ENCODE results near the gene DZIP1L.
"Not testable (repeated sequence)": the region's sequence is repeated elsewhere in the genome, so short reads cannot be mapped to it uniquely, and the experiment has no call there.

The DZIP1L gene

DNA sequence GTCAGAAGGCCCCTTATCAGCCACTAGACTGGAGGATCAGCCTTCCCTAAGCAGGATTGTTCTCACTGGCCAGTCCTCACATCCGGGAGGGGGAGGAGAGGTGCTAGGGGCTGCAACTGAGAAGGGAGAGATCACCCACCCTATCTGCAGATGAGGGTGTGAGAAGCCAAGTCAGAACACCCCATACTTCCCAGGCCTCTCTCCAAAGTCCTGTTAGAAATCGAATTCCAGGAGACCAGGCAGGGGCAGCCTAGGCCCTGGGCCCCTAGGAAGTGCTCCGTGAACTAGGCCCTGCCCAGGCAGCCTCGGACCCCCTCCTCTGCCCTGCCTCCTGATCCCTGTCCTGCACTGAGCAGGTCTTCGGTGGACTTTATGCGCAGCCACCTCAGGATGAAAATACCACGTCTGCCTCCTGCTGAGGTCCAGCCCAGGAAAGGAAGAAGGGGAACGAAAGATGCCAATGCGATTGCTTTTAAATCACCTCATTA is 933 bp downstream of the DZIP1L start:
- DNase-seq (ENCODE audit: low spot score), result no peak

DNA sequence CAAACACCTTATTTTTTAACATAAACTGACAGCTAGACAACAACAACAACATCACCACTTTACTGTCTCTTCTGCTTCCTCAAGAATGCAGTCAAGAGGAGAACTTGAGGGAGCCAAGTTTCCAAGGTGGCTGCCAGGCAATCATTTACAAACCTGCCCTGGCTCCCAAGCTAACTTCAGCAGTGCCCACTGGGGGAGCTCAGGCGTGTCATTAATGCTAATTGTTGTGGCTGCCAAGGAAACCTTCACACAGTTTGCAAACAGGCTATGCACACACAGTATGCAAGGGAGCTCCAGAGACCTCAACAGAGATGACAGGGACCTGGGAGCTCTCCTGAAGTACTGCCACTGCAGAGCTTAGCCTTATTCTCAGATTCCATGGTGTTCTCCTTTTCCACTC is 2.1 kb downstream of the DZIP1L start:
- DNase-seq (ENCODE audit: low spot score), result no peak

- no peak for DNase-seq (ENCODE audit: low spot score)
These were observed 3.0 kb downstream of the DZIP1L start for GRCh38 chr3:138112362-138112761.

DNA sequence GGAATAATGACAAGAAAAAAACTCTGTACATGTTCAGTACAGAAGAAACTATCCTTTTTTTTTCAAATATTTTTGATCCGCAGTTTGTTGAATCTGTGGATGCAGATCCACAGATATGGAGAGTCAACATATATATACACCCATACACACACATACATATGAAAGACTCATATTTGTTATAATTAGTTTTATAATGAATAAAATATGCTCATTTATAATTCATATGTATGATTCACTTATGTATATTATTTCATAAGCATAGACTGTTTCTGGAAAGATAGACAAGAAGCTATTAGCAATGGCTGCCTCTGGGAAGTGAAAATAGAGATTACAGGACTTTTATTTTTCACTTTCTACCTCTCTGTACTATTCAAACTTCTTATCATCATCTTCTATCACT is 9.8 kb downstream of the DZIP1L start:
- no peak for DNase-seq (ENCODE audit: low spot score)

DNA sequence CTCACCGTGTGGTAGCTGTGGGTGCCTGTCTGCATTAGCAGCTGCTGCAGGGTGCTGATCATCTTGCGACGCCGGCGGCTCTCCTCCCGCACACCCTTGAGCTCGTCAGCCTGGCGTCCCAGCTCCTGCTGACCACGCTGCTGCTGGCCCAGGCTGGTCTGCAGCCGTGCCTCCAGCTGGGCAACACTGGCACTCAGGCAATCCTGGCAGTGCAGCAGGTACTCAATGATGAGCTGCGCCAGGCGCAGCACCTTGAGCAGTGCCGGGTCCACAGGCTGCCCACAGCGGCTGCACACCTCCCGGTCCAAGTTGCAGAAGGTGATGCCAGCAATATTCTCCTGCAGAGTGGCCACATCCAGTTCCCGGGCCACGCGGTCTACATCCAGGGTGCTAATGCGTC is 11.9 kb downstream of the DZIP1L start:
- DNase-seq (ENCODE audit: low spot score), result no peak

- DNase-seq (ENCODE audit: low spot score), result not testable (repeated sequence)
These were observed 14.0 kb downstream of the DZIP1L start for GRCh38 chr3:138101351-138101940.

GRCh38 chr3:138099417-138099816 is 16.0 kb downstream of the DZIP1L start:
- no peak for DNase-seq (ENCODE audit: low spot score)

DNA sequence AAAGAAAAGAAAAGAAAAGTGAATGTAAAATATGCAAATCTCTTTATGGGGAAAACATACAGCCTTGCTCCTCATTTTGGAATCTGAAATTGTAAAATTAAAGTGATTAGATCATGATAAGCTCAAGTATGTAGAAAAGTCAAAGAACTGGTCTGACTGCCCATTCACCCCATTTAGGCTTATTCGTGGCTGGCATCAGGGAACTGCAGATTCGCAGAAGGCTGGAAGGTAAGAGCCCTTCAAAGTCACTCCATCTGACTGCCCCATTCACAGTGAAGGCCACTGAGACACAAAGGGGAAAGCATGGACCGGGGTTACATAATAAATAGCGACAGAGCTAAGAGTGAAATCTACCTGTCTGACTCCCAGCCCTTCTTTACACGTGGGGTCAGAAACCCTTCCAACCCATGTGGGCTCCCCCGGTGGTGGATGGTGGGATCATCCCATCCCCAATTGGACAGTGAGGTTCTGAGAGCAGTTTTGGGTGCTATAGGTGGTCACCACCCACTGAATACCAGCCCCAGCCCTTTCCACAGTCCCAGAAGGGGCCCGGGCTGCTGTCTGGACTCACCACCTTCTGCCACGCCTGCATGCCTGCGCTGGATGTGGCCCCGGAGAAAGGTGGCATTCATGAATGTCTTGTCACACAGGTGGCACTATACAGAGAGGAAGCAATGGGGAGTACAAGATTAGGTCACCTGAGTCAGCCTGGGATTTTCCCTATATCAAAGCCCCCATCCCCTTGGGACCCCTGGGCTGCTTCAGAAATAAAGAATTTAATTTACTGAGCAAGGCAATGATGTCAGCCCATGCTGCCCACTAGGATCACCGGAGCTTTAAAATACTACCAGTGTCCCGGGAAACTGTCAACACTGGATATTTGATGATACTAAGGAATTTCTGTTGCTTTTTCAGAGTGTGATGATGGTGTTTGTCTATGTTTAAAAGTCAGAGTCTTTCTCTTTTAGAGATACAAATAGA is 17.9 kb downstream of the DZIP1L start:
- no peak for DNase-seq (ENCODE audit: low spot score)

- no peak for DNase-seq (ENCODE audit: low spot score)
These were observed 21.7 kb downstream of the DZIP1L start for GRCh38 chr3:138093721-138094120.

- DNase-seq (ENCODE audit: low spot score), result no peak
These were observed 23.4 kb downstream of the DZIP1L start for GRCh38 chr3:138092023-138092422.

DNA sequence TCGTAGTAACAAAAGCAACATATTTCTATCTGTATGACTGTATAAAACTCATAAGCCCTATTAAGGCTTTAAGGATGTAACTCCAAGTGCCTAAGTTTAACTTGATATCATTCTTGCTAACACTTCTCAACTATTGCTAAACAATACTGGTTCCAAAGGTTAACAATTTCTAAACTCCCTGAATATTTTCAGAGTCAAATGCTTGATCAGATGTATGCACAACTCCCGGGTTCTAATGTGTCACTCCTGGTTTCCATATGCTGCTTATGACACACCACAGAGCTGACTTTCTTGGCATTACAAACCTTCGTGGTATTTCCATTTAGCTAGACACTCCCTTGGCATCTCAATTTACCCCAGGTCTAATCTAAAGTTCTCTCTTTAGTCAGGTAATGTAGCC is 26.3 kb downstream of the DZIP1L start:
- DNase-seq (ENCODE audit: low spot score), result no peak

DNA sequence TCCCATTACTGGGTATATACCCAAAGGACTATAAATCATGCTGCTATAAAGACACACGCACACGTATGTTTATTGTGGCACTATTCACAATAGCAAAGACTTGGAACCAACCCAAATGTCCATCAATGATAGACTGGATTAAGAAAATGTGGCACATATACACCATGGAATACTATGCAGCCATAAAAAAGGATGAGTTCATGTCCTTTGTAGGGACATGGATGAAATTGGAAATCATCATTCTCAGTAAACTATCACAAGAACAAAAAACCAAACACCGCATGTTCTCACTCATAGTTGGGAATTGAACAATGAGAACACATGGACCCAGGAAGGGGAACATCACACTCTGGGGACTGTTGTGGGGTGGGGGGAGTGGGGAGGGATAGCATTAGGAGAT is 29.7 kb downstream of the DZIP1L start:
- DNase-seq (ENCODE audit: low spot score), result not testable (repeated sequence)

GRCh38 chr3:138084196-138084595 is 31.2 kb downstream of the DZIP1L start:
- no peak for DNase-seq (ENCODE audit: low spot score)

- no peak for DNase-seq (ENCODE audit: low spot score)
These were observed 32.4 kb downstream of the DZIP1L start for GRCh38 chr3:138082992-138083386.

- no peak for DNase-seq (ENCODE audit: low spot score)
These were observed 33.1 kb downstream of the DZIP1L start for GRCh38 chr3:138082085-138082991.

DNA sequence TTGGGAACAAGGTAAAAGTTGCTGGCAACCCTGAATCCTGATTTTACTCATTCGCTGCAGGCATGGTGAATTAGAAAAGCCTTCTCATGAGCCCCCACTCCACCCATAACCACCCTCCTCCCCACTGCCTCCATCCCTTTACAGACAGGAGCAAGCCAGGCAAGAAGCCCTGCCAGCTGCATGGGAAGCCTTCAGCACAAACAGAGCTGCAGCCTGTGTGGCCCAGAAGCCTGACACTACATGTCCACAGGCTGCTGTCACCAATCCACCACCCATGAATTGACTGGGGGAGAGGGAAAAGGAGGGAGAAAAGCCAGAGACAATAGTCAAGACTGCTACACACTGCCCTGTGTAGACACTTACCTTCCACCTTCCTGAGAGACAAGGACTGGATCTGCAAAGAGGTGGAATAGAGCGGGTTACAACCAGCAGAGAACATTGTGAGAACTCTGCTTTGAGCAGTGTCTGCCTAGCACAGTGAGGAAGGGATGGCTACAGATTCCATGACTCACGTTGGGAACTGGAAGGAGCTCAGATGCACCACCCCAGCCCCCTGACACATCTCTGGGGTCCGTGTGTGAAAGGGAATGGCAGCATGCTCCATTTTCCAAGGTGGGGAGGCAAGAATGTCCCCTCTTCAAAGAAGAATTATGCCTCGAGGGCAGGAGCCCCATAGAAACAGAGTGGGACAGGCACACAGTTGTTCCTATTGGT is 33.9 kb downstream of the DZIP1L start:
- no peak for DNase-seq (ENCODE audit: low spot score)

DNA sequence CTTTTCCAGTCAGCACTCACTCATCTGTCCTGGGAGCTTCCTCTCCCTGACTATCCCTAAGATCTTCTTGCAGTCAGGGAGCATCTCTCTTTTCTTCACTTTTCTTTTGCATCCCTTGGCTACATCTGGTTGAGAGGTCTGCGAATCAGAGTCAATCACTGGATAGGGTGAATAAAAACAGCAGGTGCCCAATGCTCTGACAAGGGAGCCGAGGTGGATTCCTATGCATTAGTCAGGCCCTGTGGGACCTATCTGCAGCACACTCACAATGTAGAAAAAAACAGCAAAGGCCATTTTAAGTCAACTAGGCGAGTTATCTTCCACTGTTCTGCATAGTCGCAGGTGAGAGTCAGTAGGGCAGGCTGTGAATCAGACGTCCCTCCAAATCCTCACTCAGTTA is 35.5 kb downstream of the DZIP1L start:
- DNase-seq (ENCODE audit: low spot score), result no peak

DNA sequence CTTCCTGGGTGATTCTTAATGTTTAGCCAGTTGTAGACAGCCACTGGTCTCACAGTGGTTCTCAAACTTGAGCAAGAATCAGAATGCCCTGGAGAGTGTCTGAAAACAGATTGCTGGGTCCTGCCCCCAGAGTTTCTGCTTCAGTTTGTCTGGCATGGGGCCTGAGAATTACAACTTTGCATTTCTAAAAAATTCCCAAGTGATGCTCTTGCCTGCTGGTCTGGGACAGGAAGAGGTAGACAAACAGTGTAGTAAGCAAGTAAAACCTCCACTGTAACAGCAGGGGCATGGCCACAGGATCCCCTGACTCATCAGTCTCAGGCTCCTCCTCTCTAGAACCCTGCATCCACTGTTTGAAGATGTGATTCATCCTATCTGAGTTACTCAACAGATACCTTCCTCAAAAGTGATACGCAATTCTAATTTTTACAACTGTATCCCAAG is 36.5 kb downstream of the DZIP1L start:
- peak; percentile 53 for DNase-seq (ENCODE audit: low spot score)

DNA sequence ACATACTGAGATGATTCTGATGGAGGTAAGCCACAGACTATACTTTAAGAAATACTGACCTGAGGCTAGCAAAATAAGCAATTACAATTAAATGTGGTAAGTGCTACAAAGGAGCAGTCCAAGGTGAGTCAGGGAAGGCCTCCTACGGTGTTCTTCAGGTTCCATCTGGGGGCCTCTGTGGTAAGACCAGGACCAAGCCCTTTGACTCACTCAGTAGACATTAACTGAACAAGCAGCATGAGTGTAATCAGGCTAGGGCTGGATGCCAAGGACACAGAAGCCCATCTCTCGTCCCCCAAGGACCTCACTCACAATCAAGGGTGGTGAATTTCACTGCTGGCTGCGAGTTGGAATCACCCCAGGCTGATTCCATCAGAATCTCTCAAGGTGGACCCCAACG is 37.3 kb downstream of the DZIP1L start:
- no peak for DNase-seq (ENCODE audit: low spot score)

DNA sequence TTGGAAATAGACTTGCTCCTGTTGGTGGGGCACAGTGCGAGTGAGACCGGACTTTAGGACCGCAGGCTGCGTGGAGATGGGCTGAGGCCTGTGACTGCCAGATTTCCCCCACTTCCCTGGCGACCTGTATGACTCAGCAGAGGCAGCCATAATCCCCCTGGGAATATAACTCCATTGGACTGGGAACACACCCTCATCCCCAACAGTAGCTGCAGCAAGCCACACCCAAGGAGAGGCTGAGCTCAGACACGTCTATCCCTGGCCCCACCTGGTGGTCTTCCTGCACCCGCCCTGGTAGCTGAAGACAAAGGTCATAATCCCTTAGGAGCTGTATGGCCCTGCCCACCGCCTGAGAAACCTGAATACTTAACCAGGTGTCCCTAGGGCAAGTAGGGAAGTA is 42.6 kb downstream of the DZIP1L start:
- DNase-seq (ENCODE audit: low spot score), result no peak

GRCh38 chr3:138070006-138070405 is 45.4 kb downstream of the DZIP1L start:
- no peak for DNase-seq (ENCODE audit: low spot score)

All from putamen (tissue), 1 donor.